GM12878 (cell line): ENCODE results near the gene TMEM37. TPM values are rescaled to one million over a fixed set of nuclear protein-coding genes. Genes with fewer than 3 reads are reported as not detected.

Experiments
- ATAC-seq: fragments of 200-7000 bp; cut with Tn5 transposase; 3 replicates; pipeline ENCODE4 v1.9.1; 2020; ENCODE audit warnings: mild to moderate bottlenecking, moderate library complexity
- BruUV-seq: library from RNA; stranded (reverse); fragments of 400-500 nt; replicated peaks from 2 replicates; lab custom pipeline; 2021; lab: Mats Ljungman, UMichigan
- CTCF ChIA-PET: fragments of 300-600 bp; sonication (Branson Sonifier 250); formaldehyde crosslinking; extraction: SDS; loops from one replicate; lab custom pipeline; 2021; ENCODE audit warnings: inconsistent platforms; lab: Yijun Ruan, JAX
- POLR2A ChIA-PET: fragments of 350-600 bp; formaldehyde crosslinking; extraction: SDS; loops from one replicate; lab custom pipeline; 2021; ENCODE audit warnings: inconsistent platforms; lab: Charles Lee
- RAD21 ChIA-PET: fragments of 300-600 bp; sonication (Branson Sonifier 250); formaldehyde crosslinking; loops from one replicate; lab custom pipeline; 2023; ENCODE audit warnings: antibody characterized with exemption; ENCODE audit not compliant: unreplicated experiment; lab: Charles Lee
- SMC1A ChIA-PET: fragments of 300-600 bp; sonication (Branson Sonifier 250); formaldehyde crosslinking; loops from one replicate; lab custom pipeline; 2023; ENCODE audit not compliant: unreplicated experiment, uncharacterized antibody; lab: Charles Lee
- DNase-seq: peaks from one replicate; pipeline ENCODE4 v3.0.0-alpha.2; 2011; ENCODE audit warnings: low read depth, low spot score
- FAIRE-seq: peaks from 3 replicates; lab custom pipeline; 2011; peaks lifted over from hg19 to GRCh38; lab: Jason Lieb, UNC
- H2AFZ ChIP-seq: 2 replicates; pipeline ENCODE4 v1.6.0; 2011; ENCODE audit warnings: low read depth, low read length, control low read depth; ENCODE audit not compliant: control insufficient read depth
- H3K27ac ChIP-seq: 2 replicates; pipeline ENCODE4 v1.5.1; 2011; ENCODE audit warnings: control low read depth; ENCODE audit not compliant: control insufficient read depth, insufficient read depth
- H3K27me3 ChIP-seq, 2 experiments: replicated peaks in 1 of 2; 2 replicates each; pipeline versions ENCODE4 v1.6.0 to v1.6.1; 2011; ENCODE audit warnings: low read length in 1 of 2; ENCODE audit not compliant: control insufficient read depth in 2 of 2, insufficient read depth in 2 of 2
- H3K36me3 ChIP-seq, 2 experiments: 2 replicates each; pipeline ENCODE4 v1.5.1; 2011; ENCODE audit warnings: low read length in 1 of 2; ENCODE audit not compliant: control insufficient read depth in 2 of 2, insufficient read depth in 2 of 2
- H3K4me1 ChIP-seq: 2 replicates; pipeline ENCODE4 v1.6.1; 2011; ENCODE audit warnings: mild to moderate bottlenecking, low read length, moderate library complexity, mixed read lengths; ENCODE audit not compliant: control insufficient read depth, insufficient read depth
- H3K4me2 ChIP-seq: 2 replicates; pipeline ENCODE4 v1.6.0; 2011; ENCODE audit warnings: control low read depth; ENCODE audit not compliant: control insufficient read depth, insufficient read depth
- H3K4me3 ChIP-seq: fragments of 200-600 bp; sonication (generic); 2 replicates; pipeline ENCODE4 v1.5.1; 2016
- H3K79me2 ChIP-seq: 2 replicates; pipeline ENCODE4 v1.6.0; 2011; ENCODE audit warnings: low read length; ENCODE audit not compliant: control insufficient read depth, insufficient read depth
- H3K9ac ChIP-seq: 2 replicates; pipeline ENCODE4 v1.8.0; 2011; ENCODE audit warnings: low read length, control low read depth, mixed read lengths; ENCODE audit not compliant: control insufficient read depth, insufficient read depth
- H3K9me3 ChIP-seq: replicated peaks from 3 replicates; pipeline ENCODE4 v1.5.1; 2011; ENCODE audit warnings: mild to moderate bottlenecking, low read length; ENCODE audit not compliant: control insufficient read depth, insufficient read depth
- H4K20me1 ChIP-seq: 2 replicates; pipeline ENCODE4 v1.6.0; 2011; ENCODE audit not compliant: control insufficient read depth, insufficient read depth
- ATF7 ChIP-seq: fragments of 450-650 bp; IDR thresholded peaks from 2 replicates; pipeline ENCODE4 v1.6.1; 2016; ENCODE audit warnings: low read depth, mild to moderate bottlenecking
- E2F4 ChIP-seq: IDR thresholded peaks from 2 replicates; pipeline ENCODE4 v1.6.1; 2012; ENCODE audit warnings: low read depth, low read length, improper control_type of control experiment
- KLF5 ChIP-seq: fragments of 450-650 bp; IDR thresholded peaks from 2 replicates; pipeline ENCODE4 v1.6.1; 2014; ENCODE audit warnings: mild to moderate bottlenecking; ENCODE audit not compliant: partially characterized antibody
- MEF2B ChIP-seq: fragments of 450-650 bp; IDR thresholded peaks from 2 replicates; pipeline ENCODE4 v1.6.1; 2018; ENCODE audit warnings: mild to moderate bottlenecking, moderate library complexity; ENCODE audit not compliant: partially characterized antibody, poor library complexity, severe bottlenecking
- NFIC ChIP-seq: IDR thresholded peaks from 2 replicates; pipeline ENCODE4 v1.6.1; 2012; ENCODE audit warnings: low read depth, mild to moderate bottlenecking, inconsistent platforms, low read length, moderate library complexity
- WGBS: methylation state at CpG from one replicate; pipeline ENCODE4 v1.1.6; 2016; ENCODE audit warnings: low lambda C conversion rate; ENCODE audit not compliant: insufficient replicate concordance, insufficient coverage; ENCODE audit errors: missing lambda C conversion rate; 5-methylcytosine and 5-hydroxymethylcytosine counted together
- in situ Hi-C: fragments of 300-500 bp; cut with MboI; formaldehyde crosslinking; loops from 9 replicates; pipeline ENCODE4 v1.14.3; 2018; ENCODE audit warnings: mixed read lengths
- intact Hi-C: fragments of 100-400 bp; cut with micrococcal nuclease; formaldehyde crosslinking; loops from one replicate; pipeline ENCODE4 v1.14.2; 2022; ENCODE audit not compliant: unreplicated experiment
- polyA plus RNA-seq, 11 experiments: library from polyadenylated mRNA; depleted of rRNA in 4 of 11; unstranded in 6 of 11; stranded (reverse) in 5 of 11; fragments of >200 nt; fragmentation: Nextera tagmentation in 4 of 11; fragmentation: Illumina TruSeq in 1 of 11; extraction: Ambion mirVana in 4 of 11; extraction: Trizol in 1 of 11; gene quantifications; 1 replicate in 1 of 11; 2 replicates in 10 of 11; pipeline versions ENCODE4 v1.2.1 to v1.2.3, GENCODE V29; 2011 to 2016; ENCODE audit warnings: inconsistent platforms in 2 of 11, missing spikeins in 2 of 11, low read depth in 1 of 11
- total RNA-seq, 4 experiments: library from RNA; depleted of rRNA in 3 of 4; stranded (reverse); fragments of >200 nt in 3 of 4; fragmentation: Illumina TruSeq in 1 of 4; extraction: Trizol in 1 of 4; gene quantifications; 2 replicates each; pipeline versions ENCODE4 v1.2.1 to v1.2.3, GENCODE V29; 2013 to 2021

TMEM37 gene
- total and polyA plus RNA-seq, 10 of the 15 experiments (the other 5 are each of a cell fraction or from before 2014, with no cell fraction given), result 0.07 to 0.67 (median 0.24) TPM; not detected in 3

- H2AFZ ChIP-seq, result no peak overlapping the region
- no peak overlapping the region for H3K4me3 ChIP-seq
- H4K20me1 ChIP-seq, result peaks cover 2% of the 10 kb centered on the region; the same call in 1 of the 2 replicates
- no peaks in the 10 kb centered on the region for H3K4me1 ChIP-seq
- in situ Hi-C loops, result loop anchor here (10.0 kb wide), 1 partner anchor 600 kb away; no protein-coding TSS in a partner anchor
- H3K36me3 ChIP-seq, result no peaks in the 10 kb centered on the region
- H3K9me3 ChIP-seq, result no peaks in the 10 kb centered on the region
- TF ChIP-seq NFIC (no peak), ATF7 (no peak), MEF2B (no peak), E2F4 (no peak), KLF5 (no peak)
- TF ChIP-seq, all 136 proteins: peak for 0
- DNase-seq (no peak), FAIRE-seq (no peak), ATAC-seq (no peak)
- 18% methylated on average over 6 of the region's 6 CpGs for WGBS
- no peak overlapping the region for H3K9ac ChIP-seq
- no peaks in the 10 kb centered on the region for H3K79me2 ChIP-seq
- no TSS peak for BruUV-seq
- ChIA-PET SMC1A (no interaction called here), RAD21 (no interaction called here), CTCF (interaction anchor here (1.5 to 1.6 kb wide), 2 partner anchors 20 to 46 kb away, joined by 3 to 5 read pairs; no protein-coding TSS in a partner anchor), POLR2A (no interaction called here)
- intact Hi-C loops, result no loop called here
- H3K27ac ChIP-seq, result no peak overlapping the region
- H3K4me2 ChIP-seq, result no peak overlapping the region
- no peaks in the 10 kb centered on the region; a peak in 1 of 4 replicates for H3K27me3 ChIP-seq
These were observed 53.2 kb downstream of the TMEM37 start for GRCh38 chr2:119484834-119485233.
